ENCODE measurements around the gene FZD10.

DNA sequence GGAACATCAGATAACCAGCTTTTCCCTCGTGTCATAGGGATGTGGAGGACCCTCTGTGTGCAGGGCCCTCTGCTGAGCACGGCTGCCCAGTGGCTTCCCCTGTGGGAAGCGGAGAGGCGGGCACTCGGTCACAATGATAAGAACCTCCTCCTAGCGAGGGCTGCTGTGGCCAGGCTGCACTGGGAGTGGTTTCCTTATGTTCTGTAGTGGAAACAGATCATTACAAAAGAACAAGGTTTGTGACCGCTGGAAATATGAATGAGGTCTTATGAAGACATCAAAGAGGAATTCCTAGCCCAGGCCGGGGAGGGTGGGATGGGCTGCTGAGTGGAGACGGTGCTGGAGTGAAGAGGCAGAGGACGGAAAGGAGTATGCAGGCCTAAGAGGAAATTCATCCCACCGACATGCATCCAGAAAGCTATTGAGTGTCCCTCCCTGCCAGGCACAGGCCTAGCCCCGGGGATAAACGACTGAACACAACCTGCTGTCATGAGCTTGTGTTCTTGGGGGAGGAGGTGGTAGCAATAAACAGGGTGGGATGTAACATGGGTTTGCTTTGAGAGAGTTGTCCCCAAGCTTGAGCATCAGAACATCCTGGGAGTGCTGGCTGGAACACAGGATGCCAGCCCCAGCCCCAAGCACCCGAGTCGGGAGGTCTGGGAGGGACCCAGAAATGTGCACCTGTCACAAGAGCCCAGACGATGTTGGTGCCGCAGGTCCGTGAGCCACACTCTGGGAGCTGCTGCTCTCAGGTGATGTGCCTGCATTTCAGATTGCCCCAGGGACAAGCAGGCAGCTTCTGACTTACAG, 37.5 kb downstream of the FZD10 start:
- TF ChIP-seq YY1 (IDR thresholded peaks at IDR 0.05; ENCODE audit: extremely low read depth, insufficient replicate concordance, low read depth, low read length): no peak
- TF ChIP-seq CTCF (IDR thresholded peaks at IDR 0.05 in 2 of 3, conservative IDR thresholded peaks at IDR 0.05 in 1 of 3; ENCODE audit: borderline replicate concordance in 1 of 3, insufficient read depth in 1 of 3, low read depth in 2 of 3, low read length in 2 of 3): no peak
- no peak for TF ChIP-seq EZH2 (IDR thresholded peaks at IDR 0.05)

Measured in HCT116 (cell line).